A673 (cell line): Measurements from ENCODE around the gene SLC26A2. TPM values are rescaled to one million over a fixed set of nuclear protein-coding genes. Genes with fewer than 3 reads are reported as not detected.

Experiments used
- BruUV-seq: library from RNA; stranded (reverse); fragments of 400-500 nt; replicated peaks from 2 replicates; lab custom pipeline; 2021; lab: Mats Ljungman, UMichigan
- CTCF ChIA-PET: fragments of 300-600 bp; sonication (Branson Sonifier 250); formaldehyde crosslinking; loops from one replicate; lab custom pipeline; 2022; ENCODE audit warnings: antibody characterized with exemption; lab: Charles Lee
- POLR2A ChIA-PET: fragments of 300-600 bp; sonication (Branson Sonifier 250); formaldehyde crosslinking; loops from one replicate; lab custom pipeline; 2022; ENCODE audit warnings: antibody characterized with exemption; ENCODE audit not compliant: low non-redundant PET; lab: Charles Lee
- DNase-seq: peaks from one replicate; pipeline ENCODE4 v3.0.0-alpha.2; 2015; ENCODE audit warnings: low spot score
- H3K27ac ChIP-seq: fragments of 200-600 bp; sonication (generic); 2 replicates; pipeline ENCODE4 v1.5.1; 2016; ENCODE audit warnings: mixed run types, low read depth, mild to moderate bottlenecking, mixed read lengths, antibody characterized with exemption, low read length; ENCODE audit not compliant: poor library complexity, severe bottlenecking
- H3K27me3 ChIP-seq: fragments of 200-600 bp; sonication (generic); replicated peaks from 2 replicates; pipeline ENCODE4 v1.6.1; 2017; ENCODE audit warnings: mixed run types, low read depth, mild to moderate bottlenecking, mixed read lengths, antibody characterized with exemption, low read length; ENCODE audit not compliant: insufficient read depth, poor library complexity
- H3K36me3 ChIP-seq: fragments of 200-600 bp; sonication (generic); 2 replicates; pipeline ENCODE4 v1.6.1; 2016; ENCODE audit warnings: mixed run types, mild to moderate bottlenecking, mixed read lengths, antibody characterized with exemption, low read length; ENCODE audit not compliant: insufficient read depth, poor library complexity, severe bottlenecking
- H3K4me1 ChIP-seq: fragments of 200-600 bp; sonication (generic); 2 replicates; pipeline ENCODE4 v1.6.1; 2017; ENCODE audit warnings: mixed run types, mild to moderate bottlenecking, mixed read lengths, antibody characterized with exemption, low read length; ENCODE audit not compliant: insufficient read depth, poor library complexity, severe bottlenecking
- H3K4me3 ChIP-seq: fragments of 200-600 bp; sonication (generic); 2 replicates; pipeline ENCODE4 v1.5.1; 2016; ENCODE audit warnings: low read depth, mixed run types, mild to moderate bottlenecking, mixed read lengths, low read length; ENCODE audit not compliant: poor library complexity, severe bottlenecking
- H3K9me3 ChIP-seq: fragments of 200-600 bp; sonication (generic); 2 replicates; pipeline ENCODE4 v1.6.1; 2016; ENCODE audit warnings: mixed run types, low read depth, mild to moderate bottlenecking, mixed read lengths, antibody characterized with exemption, low read length; ENCODE audit not compliant: poor library complexity, severe bottlenecking
- CTCF ChIP-seq: fragments of 300-800, 200-600 bp; sonication (generic); conservative IDR thresholded peaks from 2 replicates; pipeline ENCODE4 v1.5.1; 2017; ENCODE audit warnings: low read depth, mild to moderate bottlenecking, antibody characterized with exemption, low read length, moderate library complexity, mixed read lengths
- EZH2 ChIP-seq: fragments of 200-600 bp; sonication (generic); IDR thresholded peaks from 2 replicates; pipeline ENCODE4 v1.6.1; 2017; ENCODE audit warnings: borderline replicate concordance, low read depth, mild to moderate bottlenecking, mixed read lengths, antibody characterized with exemption, low read length; ENCODE audit not compliant: poor library complexity, severe bottlenecking
- intact Hi-C: fragments of 100-400 bp; cut with micrococcal nuclease; formaldehyde crosslinking; loops from one replicate; pipeline ENCODE4 v1.10.0; 2022; ENCODE audit not compliant: unreplicated experiment
- total RNA-seq: library from RNA; stranded (reverse); gene quantifications from 2 replicates; pipeline ENCODE4 v1.2.3, GENCODE V29; 2021

The SLC26A2 gene
- total RNA-seq, 1 experiment from 2014 or later: 83.0 TPM

- no peaks in the 10 kb centered on the region for H3K27me3 ChIP-seq
- H3K4me1 ChIP-seq: peaks cover 41% of the 10 kb centered on the region
- no peaks in the 10 kb centered on the region for H3K9me3 ChIP-seq
- peak overlapping the region; percentile 13 for H3K4me3 ChIP-seq
- TF ChIP-seq EZH2 (no peak), CTCF (no peak)
- POLR2A ChIA-PET: interaction anchor here (0.5 to 0.9 kb wide), 3 partner anchors 13 to 537 kb away, joined by 3 to 4 read pairs (median 3); no protein-coding TSS in a partner anchor
- intact Hi-C loops: no loop called here
- peaks cover 77% of the 10 kb centered on the region for H3K36me3 ChIP-seq
- DNase-seq: peak; percentile 92
- TSS peak; percentile 18 for BruUV-seq
- CTCF ChIA-PET: no interaction called here
- peak overlapping the region; percentile 76 for H3K27ac ChIP-seq
These were observed 61.6 kb downstream of the SLC26A2 start for GRCh38 chr5:150022158-150022531.

DNA sequence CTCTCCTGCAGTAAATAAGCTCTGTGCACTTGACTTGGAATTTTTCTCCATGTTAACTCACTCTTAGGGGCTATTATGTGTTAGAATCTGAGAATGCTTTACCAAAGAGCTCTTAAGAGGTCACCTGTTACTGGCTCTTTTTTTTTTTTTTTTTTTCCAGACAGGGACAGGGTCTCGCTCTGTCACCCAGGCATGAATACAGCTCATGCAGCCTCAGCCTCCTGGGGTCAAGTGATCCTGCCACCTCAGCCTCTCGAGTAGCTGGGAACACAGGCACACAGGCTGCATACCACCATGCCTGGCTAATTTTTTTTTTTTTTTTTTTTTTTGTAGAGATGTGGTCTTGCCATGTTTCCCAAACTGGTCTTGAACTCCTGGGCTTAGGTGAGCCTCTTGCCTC lies 62.1 kb downstream of the SLC26A2 start:
- CTCF ChIA-PET: no interaction called here
- Histone ChIP-seq H3K27ac (peak overlapping the region; percentile 76), H3K27me3 (no peaks in the 10 kb centered on the region), H3K9me3 (no peaks in the 10 kb centered on the region), H3K36me3 (peaks cover 77% of the 10 kb centered on the region), H3K4me3 (peak overlapping the region; percentile 13), H3K4me1 (peaks cover 41% of the 10 kb centered on the region)
- TF ChIP-seq CTCF (no peak), EZH2 (no peak)
- no peak for DNase-seq
- no TSS peak for BruUV-seq
- POLR2A ChIA-PET: interaction anchor here (0.6 to 0.9 kb wide), 2 partner anchors 13 to 61 kb away, joined by 3 read pairs; no protein-coding TSS in a partner anchor
- intact Hi-C loops: no loop called here

GRCh38 chr5:150023136-150023535 lies 62.6 kb downstream of the SLC26A2 start:
- ChIA-PET CTCF (interaction anchor here (0.7 kb wide), 1 partner anchor 9 kb away, joined by 3 read pairs; no protein-coding TSS in a partner anchor), POLR2A (interaction anchor here (0.6 kb wide), 1 partner anchor 39 kb away, joined by 7 read pairs; no protein-coding TSS in a partner anchor)
- peaks cover 41% of the 10 kb centered on the region for H3K4me1 ChIP-seq
- H3K27me3 ChIP-seq: no peaks in the 10 kb centered on the region
- H3K36me3 ChIP-seq: peaks cover 77% of the 10 kb centered on the region
- TF ChIP-seq EZH2: no peak
- no peak for TF ChIP-seq CTCF
- no peaks in the 10 kb centered on the region for H3K9me3 ChIP-seq
- intact Hi-C loops: no loop called here
- BruUV-seq: no TSS peak
- DNase-seq: peak; percentile 59
- peak overlapping the region; percentile 76 for H3K27ac ChIP-seq
- H3K4me3 ChIP-seq: no peak overlapping the region
